PC-3 (cell line): Measurements from ENCODE around the gene CDK2.

Experiments used
- EZH2 ChIP-seq: fragments of 300-600 bp; sonication (generic); IDR thresholded peaks from one replicate; pipeline ENCODE4 v1.6.1; 2017; ENCODE audit warnings: antibody characterized with exemption, mild to moderate bottlenecking, low read length; ENCODE audit not compliant: unreplicated experiment
- EZH2phosphoT487 ChIP-seq: fragments of 300-600 bp; sonication (generic); IDR thresholded peaks from 2 replicates; pipeline ENCODE4 v1.6.1; 2018; ENCODE audit warnings: mild to moderate bottlenecking, antibody characterized with exemption, low read length, borderline replicate concordance

- TF ChIP-seq EZH2 = no peak
- no peak for TF ChIP-seq EZH2phosphoT487
Observed at GRCh38 chr12:55957106-55957859, 9.3 kb upstream of the CDK2 start.
